GM18505 (cell line): ENCODE data around the gene NR2F1-AS1.

Source experiments
- ATAC-seq: cut with Tn5 transposase; IDR thresholded peaks from one replicate; pipeline ENCODE4 v1.9.1; 2021; ENCODE audit not compliant: unreplicated experiment
- POLR2A ChIP-seq: IDR thresholded peaks from 4 replicates; pipeline ENCODE4 v1.6.1; 2011; ENCODE audit warnings: borderline replicate concordance; ENCODE audit not compliant: insufficient read depth, insufficient read length; ENCODE audit errors: extremely low read depth

The NR2F1-AS1 gene

DNA sequence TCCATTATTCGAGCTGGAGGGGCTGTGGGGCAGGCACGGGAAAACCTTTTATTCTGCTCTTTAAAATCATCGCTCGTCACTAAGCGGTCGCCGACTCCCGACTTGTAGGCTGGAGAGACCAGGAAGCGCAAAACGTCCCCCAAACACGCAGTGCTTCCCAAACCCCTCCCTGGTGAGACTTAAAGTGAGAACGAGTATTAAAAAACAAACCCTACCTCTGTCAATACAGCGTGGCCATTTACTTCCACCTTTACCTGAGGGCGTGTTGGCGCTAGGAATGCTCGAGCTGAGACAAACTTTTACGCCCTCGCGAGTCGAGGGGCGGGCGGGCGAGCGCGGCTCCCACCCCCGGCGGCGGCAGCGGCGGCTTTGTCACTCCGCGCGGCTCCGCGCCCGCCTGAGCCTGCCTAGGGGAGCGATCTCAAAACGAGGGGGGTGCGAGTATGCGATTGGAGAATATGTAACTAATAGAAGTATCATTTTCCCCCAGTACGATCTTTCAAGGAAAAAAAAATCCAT is at the start of gene NR2F1-AS1:
TSS of gene NR2F1-AS1 (minus strand) at position 293 of the 519 bp plus-strand sequence.
- no peak for TF ChIP-seq POLR2A
- ATAC-seq, result peak; percentile 29

GRCh38 chr5:93626801-93627200 is 45.8 kb upstream of the NR2F1-AS1 start:
- no peak for TF ChIP-seq POLR2A
- ATAC-seq, result no peak

- TF ChIP-seq POLR2A, result no peak
These were observed 42.1 kb upstream of the NR2F1-AS1 start for GRCh38 chr5:93623153-93623552.

GRCh38 chr5:93622240-93622885 is 41.3 kb upstream of the NR2F1-AS1 start:
- ATAC-seq, result peak; percentile 28
- TF ChIP-seq POLR2A, result no peak

More at GRCh38 chr5:93623153-93623552, 42.1 kb upstream of the NR2F1-AS1 start:
- no peak for ATAC-seq

GRCh38 chr5:93621327-93621798 is 40.3 kb upstream of the NR2F1-AS1 start:
- peak; percentile 9 for ATAC-seq

DNA sequence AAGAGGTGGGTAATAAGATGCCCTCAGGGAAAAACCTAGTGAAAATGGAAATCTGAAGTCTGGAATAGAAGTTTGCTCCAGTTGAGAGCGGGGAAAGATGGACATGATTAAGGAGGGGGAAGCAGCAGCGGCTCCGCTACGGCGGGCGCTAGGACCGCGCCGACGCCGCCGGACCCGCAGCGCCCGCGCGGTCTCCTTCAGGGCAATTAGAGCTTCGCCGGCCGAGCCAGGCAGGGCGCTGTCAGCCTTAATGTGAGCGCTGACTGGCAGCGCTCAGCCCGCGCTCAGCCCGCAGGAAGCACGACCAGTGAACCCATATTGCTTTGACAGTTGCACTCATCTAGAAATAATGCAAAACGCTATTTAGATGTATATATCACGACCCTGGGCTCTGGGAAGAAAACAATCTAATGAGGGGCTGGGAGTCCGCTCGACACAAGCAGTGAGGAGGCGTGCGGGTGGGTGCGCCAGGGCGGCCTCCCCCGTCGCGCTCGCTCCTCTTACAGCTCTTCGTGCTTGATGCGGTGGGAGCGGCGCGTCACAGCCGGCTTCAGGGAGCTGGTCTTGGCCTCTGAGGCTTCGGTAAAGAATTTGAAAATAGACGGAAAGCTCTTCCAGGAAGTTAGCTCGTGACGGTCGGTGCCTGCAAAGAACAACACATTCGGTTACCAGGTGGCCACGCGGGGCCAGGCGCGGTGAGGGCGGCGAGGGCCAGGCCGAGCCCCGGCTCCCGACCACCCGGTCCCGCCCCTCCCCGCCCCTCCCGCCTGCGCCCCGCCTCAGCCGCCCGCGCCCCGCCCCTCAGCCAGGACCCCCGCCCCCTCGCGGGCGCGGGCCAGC is 39.7 kb upstream of the NR2F1-AS1 start:
- no peak for TF ChIP-seq POLR2A
- peak; percentile 97 for ATAC-seq

More at GRCh38 chr5:93621327-93621798, 40.3 kb upstream of the NR2F1-AS1 start:
- TF ChIP-seq POLR2A, result no peak

DNA sequence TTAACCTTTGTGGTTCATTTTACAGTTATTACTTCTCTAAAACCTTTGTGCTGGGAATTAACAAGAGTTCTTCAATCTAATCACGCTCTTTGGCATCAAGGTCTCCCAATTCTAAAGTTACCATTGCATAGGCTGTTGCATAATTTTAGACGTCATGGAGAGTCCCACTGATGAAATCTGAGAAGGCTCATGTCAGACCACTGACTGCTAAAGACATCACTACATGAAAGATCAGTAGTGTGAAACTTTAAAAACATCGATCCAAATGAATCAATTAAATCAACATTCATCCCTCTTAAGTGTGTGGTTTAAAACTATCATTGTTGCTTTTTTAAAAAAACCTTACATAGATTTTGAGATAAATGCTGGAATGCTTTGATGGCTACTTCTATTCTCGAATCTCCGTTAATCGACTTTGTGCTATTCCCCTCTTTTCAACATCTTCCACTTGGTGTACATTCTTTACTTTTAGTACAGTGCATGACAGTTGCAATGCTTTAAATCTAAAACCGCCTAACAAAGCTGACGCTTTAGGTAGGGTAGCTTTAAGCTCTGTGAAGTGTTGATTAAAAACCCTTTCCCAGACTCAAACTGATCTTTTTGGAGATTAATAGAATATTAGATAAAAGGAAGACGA is 35.6 kb upstream of the NR2F1-AS1 start:
- ATAC-seq, result no peak
- no peak for TF ChIP-seq POLR2A

- no peak for ATAC-seq
- no peak for TF ChIP-seq POLR2A
These were observed 31.8 kb upstream of the NR2F1-AS1 start for GRCh38 chr5:93612855-93613243.

DNA sequence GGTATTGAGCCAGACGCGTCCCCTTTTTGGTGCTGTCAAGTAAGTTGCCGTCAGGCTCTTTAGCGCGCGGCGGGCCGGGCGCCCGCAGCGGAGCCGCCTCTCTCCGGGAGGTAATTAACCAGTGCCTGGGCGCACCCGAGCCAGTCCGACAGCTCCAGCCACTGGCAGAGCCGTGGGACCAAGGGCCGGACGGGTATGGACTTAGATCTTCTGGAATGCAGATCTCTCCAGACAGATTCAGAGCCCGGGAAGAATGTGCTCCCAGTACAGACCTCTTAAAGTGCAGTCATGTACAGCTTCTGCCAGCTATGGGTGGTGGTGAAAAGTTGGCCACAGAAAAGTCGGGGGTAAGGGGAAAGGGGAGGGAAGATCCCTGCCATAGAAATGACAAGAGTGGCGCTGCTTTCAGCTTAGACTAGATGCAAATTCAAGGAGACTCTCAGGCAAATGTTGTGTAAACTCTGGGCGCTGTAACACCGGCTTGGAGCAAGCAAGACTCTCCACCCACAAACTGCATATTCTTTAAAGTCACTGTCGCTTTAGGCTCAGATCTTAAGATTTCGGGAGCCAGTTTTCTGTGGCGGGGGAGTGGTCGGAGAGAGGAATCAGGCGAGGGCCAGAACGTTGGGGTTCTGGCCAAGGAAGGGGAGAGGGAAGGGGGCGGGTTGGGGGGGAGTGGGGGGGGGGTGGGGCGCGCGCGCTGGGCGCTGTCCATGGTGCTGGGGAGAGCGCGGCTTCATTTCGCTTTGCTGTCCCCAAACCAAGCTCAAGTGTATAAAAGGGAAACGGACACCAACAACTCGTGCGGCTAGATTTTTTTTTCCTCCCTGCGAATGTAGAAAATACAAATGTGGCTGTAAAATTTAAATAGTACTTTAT is 31.2 kb upstream of the NR2F1-AS1 start:
- ATAC-seq, result no peak
- no peak for TF ChIP-seq POLR2A

DNA sequence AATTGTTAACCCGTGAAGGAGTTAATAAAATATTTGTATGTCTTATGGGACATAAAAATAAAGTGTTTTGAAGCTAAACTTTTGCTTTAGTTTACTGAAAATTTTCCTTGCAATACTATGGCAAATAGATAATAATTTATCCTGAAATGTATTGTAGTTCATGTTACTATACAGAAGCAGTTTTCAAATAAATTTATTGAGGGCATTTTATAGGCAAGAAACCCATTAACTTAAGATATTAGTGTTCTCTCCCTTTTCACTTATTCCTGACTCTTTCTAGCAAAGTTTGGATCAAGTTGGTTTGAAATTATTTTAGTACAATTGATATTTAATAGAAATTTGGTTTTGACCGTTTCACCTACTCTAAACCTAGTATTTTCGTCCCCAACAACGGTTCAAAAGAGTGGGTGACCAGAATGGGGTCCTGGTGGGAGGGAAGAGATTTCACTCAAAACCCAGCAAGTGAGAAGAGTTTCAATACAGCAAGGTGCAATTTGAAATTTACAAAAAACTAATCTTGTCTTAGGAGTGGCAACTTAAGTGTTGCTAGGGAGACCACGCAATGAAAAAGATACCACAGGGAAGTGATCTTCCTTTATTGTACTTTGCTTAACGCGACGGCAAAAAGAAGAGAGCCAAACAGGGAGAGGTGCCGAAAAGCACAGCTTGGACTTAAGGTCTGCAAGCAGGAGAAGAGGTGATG is 30.4 kb upstream of the NR2F1-AS1 start:
- no peak for ATAC-seq
- no peak for TF ChIP-seq POLR2A

GRCh38 chr5:93610581-93611272 is 29.7 kb upstream of the NR2F1-AS1 start:
- no peak for TF ChIP-seq POLR2A

GRCh38 chr5:93609762-93610161 is 28.7 kb upstream of the NR2F1-AS1 start:
- TF ChIP-seq POLR2A, result no peak
- no peak for ATAC-seq

More at GRCh38 chr5:93610581-93611272, 29.7 kb upstream of the NR2F1-AS1 start:
- ATAC-seq, result no peak

- no peak for ATAC-seq
These were observed 27.8 kb upstream of the NR2F1-AS1 start for GRCh38 chr5:93608855-93609254.

More at GRCh38 chr5:93608855-93609254, 27.8 kb upstream of the NR2F1-AS1 start:
- no peak for TF ChIP-seq POLR2A
